GM23248 (cell line): ENCODE data around the gene CCND1. TPM values are rescaled to one million over a fixed set of nuclear protein-coding genes. Genes with fewer than 3 reads are reported as not detected.
"Not testable (repeated sequence)": the region's sequence is repeated elsewhere in the genome, so short reads cannot be mapped to it uniquely, and the experiment has no call there.

ENCODE experiments used
- DNase-seq: peaks from one replicate; pipeline ENCODE4 v3.0.0-alpha.2; 2015
- H2AFZ ChIP-seq: fragments of 200-600 bp; sonication (generic); 2 replicates; pipeline ENCODE4 v1.6.1; 2016; ENCODE audit warnings: antibody characterized with exemption
- H3F3A ChIP-seq: fragments of 200-600 bp; sonication (generic); 2 replicates; pipeline ENCODE4 v1.6.1; 2016; ENCODE audit warnings: mild to moderate bottlenecking, antibody characterized with exemption, mixed run types; ENCODE audit not compliant: insufficient read depth
- H3K27ac ChIP-seq: fragments of 200-600 bp; sonication (generic); 2 replicates; pipeline ENCODE4 v1.5.1; 2016; ENCODE audit warnings: mild to moderate bottlenecking
- H3K27me3 ChIP-seq: fragments of 200-600 bp; sonication (generic); replicated peaks from 2 replicates; pipeline ENCODE4 v1.6.1; 2016; ENCODE audit warnings: mild to moderate bottlenecking; ENCODE audit not compliant: insufficient read depth
- H3K36me3 ChIP-seq: fragments of 200-600 bp; sonication (generic); 2 replicates; pipeline ENCODE4 v1.6.1; 2016; ENCODE audit warnings: low read depth, mild to moderate bottlenecking
- H3K4me1 ChIP-seq: fragments of 200-600 bp; sonication (generic); 2 replicates; pipeline ENCODE4 v1.6.1; 2016; ENCODE audit warnings: mild to moderate bottlenecking; ENCODE audit not compliant: insufficient read depth
- H3K4me2 ChIP-seq: fragments of 200-600 bp; sonication (generic); one replicate; pipeline ENCODE4 v1.6.1; 2016; ENCODE audit warnings: mild to moderate bottlenecking; ENCODE audit not compliant: unreplicated experiment
- H3K4me3 ChIP-seq: fragments of 200-600 bp; sonication (generic); 2 replicates; pipeline ENCODE4 v1.5.1; 2016; ENCODE audit warnings: mild to moderate bottlenecking
- H3K79me2 ChIP-seq: fragments of 200-600 bp; sonication (generic); 2 replicates; pipeline ENCODE4 v1.6.1; 2016; ENCODE audit warnings: mild to moderate bottlenecking; ENCODE audit not compliant: insufficient read depth
- H3K9ac ChIP-seq: fragments of 200-600 bp; sonication (generic); 2 replicates; pipeline ENCODE4 v1.6.1; 2016; ENCODE audit warnings: mild to moderate bottlenecking
- H3K9me2 ChIP-seq: fragments of 200-600 bp; sonication (generic); 2 replicates; pipeline ENCODE4 v1.6.1; 2016; ENCODE audit warnings: mixed run types, mild to moderate bottlenecking, moderate library complexity; ENCODE audit not compliant: insufficient read depth
- H3K9me3 ChIP-seq: fragments of 200-600 bp; sonication (generic); one replicate; pipeline ENCODE4 v1.6.1; 2017; ENCODE audit warnings: low read depth
- H4K20me1 ChIP-seq: fragments of 200-600 bp; sonication (generic); 2 replicates; pipeline ENCODE4 v1.6.0; 2016; ENCODE audit not compliant: insufficient read depth
- EZH2 ChIP-seq: fragments of 200-600 bp; sonication (generic); IDR thresholded peaks from 2 replicates; pipeline ENCODE4 v1.6.1; 2018; ENCODE audit warnings: antibody characterized with exemption, mild to moderate bottlenecking; ENCODE audit not compliant: insufficient read depth, poor library complexity, severe bottlenecking
- EZH2phosphoT487 ChIP-seq: fragments of 200-600 bp; sonication (generic); IDR thresholded peaks from 2 replicates; pipeline ENCODE4 v1.6.1; 2018; ENCODE audit warnings: antibody characterized with exemption, moderate library complexity, mild to moderate bottlenecking, low read depth; ENCODE audit not compliant: insufficient read depth
- WGBS, 2 experiments: methylation state at CpG; one replicate each; pipeline ENCODE4 v1.1.6; 2015 to 2017; ENCODE audit warnings: low lambda C conversion rate in 2 of 2, low coverage in 1 of 2; ENCODE audit errors: missing lambda C conversion rate in 2 of 2; 5-methylcytosine and 5-hydroxymethylcytosine counted together
- in situ Hi-C: fragments of 300-500 bp; cut with MboI; formaldehyde crosslinking; loops from 2 replicates; pipeline ENCODE4 v1.15.0; 2020
- polyA plus RNA-seq: library from polyadenylated mRNA; unstranded; fragments of >200 nt; fragmentation: Nextera tagmentation; extraction: Ambion mirVana; gene quantifications from 2 replicates; pipeline ENCODE4 v1.2.1, GENCODE V29; 2016
- total RNA-seq: library from RNA; depleted of rRNA; stranded (reverse); fragments of >200 nt; shearing (Covaris generic); gene quantifications from 2 replicates; pipeline ENCODE4 v1.2.3, GENCODE V29; 2014

CCND1 gene
- total and polyA plus RNA-seq, 2 experiments from 2014 or later, result 695 to 1,097 TPM

- Histone ChIP-seq H3K79me2 (no peaks in the 10 kb centered on the region), H3K27me3 (0 out of 2 replicates have a peak, but pooled peaks cover 8% of the 10 kb centered on the region), H3K4me1 (no peaks in the 10 kb centered on the region), H3K36me3 (no peaks in the 10 kb centered on the region), H3K9ac (no peak overlapping the region), H3F3A (no peaks in the 10 kb centered on the region), H3K9me3 (no peaks in the 10 kb centered on the region), H3K4me3 (no peak overlapping the region), H3K4me2 (no peak overlapping the region), H2AFZ (no peak overlapping the region), H4K20me1 (no peaks in the 10 kb centered on the region), H3K27ac (no peak overlapping the region), H3K9me2 (no peaks in the 10 kb centered on the region)
- no peak for DNase-seq
- TF ChIP-seq EZH2phosphoT487 (no peak), EZH2 (no peak)
- 43 to 49% methylated on average over 8 of the region's 8 CpGs for WGBS, 2 experiments
- in situ Hi-C loops, result loop anchor here (10.0 kb wide), 1 partner anchor 508 kb away; no protein-coding TSS in a partner anchor
Observed at GRCh38 chr11:69686856-69687255, 45.9 kb downstream of the CCND1 start.

GRCh38 chr11:69687969-69688771, 47.2 kb downstream of the CCND1 start:
- H3K36me3 ChIP-seq, H3K79me2 ChIP-seq, H3K9me3 ChIP-seq, H4K20me1 ChIP-seq, H3K4me2 ChIP-seq, H3K9me2 ChIP-seq, H3K27ac ChIP-seq, H3K9ac ChIP-seq, H2AFZ ChIP-seq, H3F3A ChIP-seq, H3K4me1 ChIP-seq, H3K4me3 ChIP-seq, DNase-seq: not testable (repeated sequence)
- peaks cover 16% of the 10 kb centered on the region; the same call in 1 of the 2 replicates for H3K27me3 ChIP-seq
- in situ Hi-C loops, result loop anchor here (10.0 kb wide), 1 partner anchor 507 kb away; no protein-coding TSS in a partner anchor
- WGBS, 2 experiments, result 50 to 51% methylated on average over 5 of the region's 5 CpGs

- H3K4me2 ChIP-seq, result no peak overlapping the region
- H3K9me3 ChIP-seq, result no peaks in the 10 kb centered on the region
- no peaks in the 10 kb centered on the region for H3K4me1 ChIP-seq
- no peaks in the 10 kb centered on the region for H3K9me2 ChIP-seq
- no peaks in the 10 kb centered on the region for H4K20me1 ChIP-seq
- no peaks in the 10 kb centered on the region for H3F3A ChIP-seq
- in situ Hi-C loops, result loop anchor here (10.0 kb wide), 2 partner anchors 185 to 505 kb away; no protein-coding TSS in a partner anchor
- no peaks in the 10 kb centered on the region for H3K36me3 ChIP-seq
- H2AFZ ChIP-seq, result no peak overlapping the region
- no peak overlapping the region for H3K4me3 ChIP-seq
- TF ChIP-seq EZH2phosphoT487, result no peak
- H3K27ac ChIP-seq, result no peak overlapping the region
- DNase-seq, result no peak
- no peak overlapping the region for H3K9ac ChIP-seq
- no peaks in the 10 kb centered on the region for H3K79me2 ChIP-seq
- H3K27me3 ChIP-seq, result peaks cover 26% of the 10 kb centered on the region
- WGBS, 2 experiments, result 63 to 70% methylated on average over 5 of the region's 5 CpGs
Observed at GRCh38 chr11:69689484-69690319, 48.7 kb downstream of the CCND1 start.

- no peak for TF ChIP-seq EZH2phosphoT487
- no peak for TF ChIP-seq EZH2
- H3K4me2 ChIP-seq, result no peak overlapping the region
Observed at GRCh38 chr11:69691463-69691862, 50.5 kb downstream of the CCND1 start.

More at GRCh38 chr11:69691463-69691862, 50.5 kb downstream of the CCND1 start:
- Histone ChIP-seq H3K27me3 (peaks cover 30% of the 10 kb centered on the region), H4K20me1 (no peaks in the 10 kb centered on the region), H3K9ac (no peak overlapping the region), H3K27ac (no peak overlapping the region), H3K4me1 (no peaks in the 10 kb centered on the region), H3K4me3 (no peak overlapping the region), H3K9me3 (no peaks in the 10 kb centered on the region), H3K79me2 (no peaks in the 10 kb centered on the region), H3F3A (no peaks in the 10 kb centered on the region), H3K36me3 (no peaks in the 10 kb centered on the region), H2AFZ (no peak overlapping the region), H3K9me2 (no peaks in the 10 kb centered on the region)
- in situ Hi-C loops, result loop anchor here (10.0 kb wide), 1 partner anchor 183 kb away; no protein-coding TSS in a partner anchor
- peak; percentile 38 for DNase-seq
- WGBS, 2 experiments, result 41 to 46% methylated on average over 2 of the region's 2 CpGs
